ENCODE results near the gene THAP4.

Gene THAP4

GRCh38 chr2:241654551-241654950 is 17.6 kb upstream of the THAP4 start:
- TF ChIP-seq CTCF (IDR thresholded peaks at IDR 0.05; ENCODE audit: low read depth, low read length): no peak
- no peak overlapping the region for H3K4me3 ChIP-seq (replicated peaks in 1 of 2; ENCODE audit: low read depth in 2 of 2, low read length in 2 of 2)
- DNase-seq (ENCODE audit: low read depth in 2 of 2): no peak

- no peak overlapping the region for H3K4me3 ChIP-seq (replicated peaks in 1 of 2; ENCODE audit: low read depth in 2 of 2, low read length in 2 of 2)
- TF ChIP-seq CTCF (IDR thresholded peaks at IDR 0.05; ENCODE audit: low read depth, low read length): no peak
- DNase-seq (ENCODE audit: low read depth in 2 of 2): no peak
Observed at GRCh38 chr2:241653210-241653750, 16.3 kb upstream of the THAP4 start.

- no peak for TF ChIP-seq CTCF (IDR thresholded peaks at IDR 0.05; ENCODE audit: low read depth, low read length)
- no peak overlapping the region for H3K4me3 ChIP-seq (replicated peaks in 1 of 2; ENCODE audit: low read depth in 2 of 2, low read length in 2 of 2)
- DNase-seq (ENCODE audit: low read depth in 2 of 2): no peak
Observed at GRCh38 chr2:241652722-241653121, 15.8 kb upstream of the THAP4 start.

DNA sequence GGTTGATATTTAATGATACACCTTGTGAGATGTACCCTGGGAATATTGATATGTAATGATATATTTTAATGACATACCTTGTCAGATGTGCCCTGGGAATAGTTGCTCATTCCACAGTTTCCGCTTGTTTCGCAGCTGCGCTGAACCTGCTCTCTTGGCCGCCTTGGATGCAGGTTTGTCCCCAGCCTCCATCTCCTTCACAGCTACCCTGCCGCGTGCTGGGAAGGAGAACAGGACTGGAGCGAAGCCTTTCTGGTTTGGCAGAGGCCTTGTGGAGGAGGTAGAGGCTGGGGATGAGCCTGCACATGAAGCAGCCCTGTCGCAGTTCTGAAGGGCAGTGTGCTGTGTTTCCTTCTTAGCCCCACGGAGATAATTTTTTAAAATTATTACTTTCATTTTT is 15.2 kb upstream of the THAP4 start:
- TF ChIP-seq CTCF (IDR thresholded peaks at IDR 0.05; ENCODE audit: low read depth, low read length): no peak
- no peak overlapping the region for H3K4me3 ChIP-seq (replicated peaks in 1 of 2; ENCODE audit: low read depth in 2 of 2, low read length in 2 of 2)
- DNase-seq (ENCODE audit: low read depth in 2 of 2): no peak

- no peak overlapping the region for H3K4me3 ChIP-seq (replicated peaks in 1 of 2; ENCODE audit: low read depth in 2 of 2, low read length in 2 of 2)
- DNase-seq (ENCODE audit: low read depth in 2 of 2): no peak
- no peak for TF ChIP-seq CTCF (IDR thresholded peaks at IDR 0.05; ENCODE audit: low read depth, low read length)
Observed at GRCh38 chr2:241649927-241650326, 13.0 kb upstream of the THAP4 start.

GRCh38 chr2:241649404-241649803 is 12.4 kb upstream of the THAP4 start:
- no peak overlapping the region for H3K4me3 ChIP-seq (replicated peaks in 1 of 2; ENCODE audit: low read depth in 2 of 2, low read length in 2 of 2)
- no peak for TF ChIP-seq CTCF (IDR thresholded peaks at IDR 0.05; ENCODE audit: low read depth, low read length)
- DNase-seq (ENCODE audit: low read depth in 2 of 2): no peak

DNA sequence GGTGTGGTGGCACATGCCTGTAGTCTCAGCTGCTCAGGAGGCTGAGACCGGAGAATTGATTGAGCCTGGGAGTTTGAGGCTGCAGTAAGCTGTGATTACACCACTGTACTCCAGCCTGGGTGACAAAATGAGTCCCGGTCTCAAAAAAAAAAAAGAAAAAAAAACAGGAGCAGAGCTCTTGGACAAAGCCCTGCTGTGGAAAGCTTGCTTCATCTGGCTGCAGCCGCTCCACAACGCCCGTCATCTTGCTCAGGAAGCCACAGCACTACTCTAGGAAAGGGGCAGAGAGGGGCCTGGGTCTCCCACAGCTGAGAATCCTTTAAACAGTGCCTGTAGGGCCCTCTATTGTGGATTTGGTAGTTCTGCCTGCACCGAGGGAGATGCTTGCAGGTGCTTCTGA is 11.5 kb upstream of the THAP4 start:
- TF ChIP-seq CTCF (IDR thresholded peaks at IDR 0.05; ENCODE audit: low read depth, low read length): no peak
- DNase-seq (ENCODE audit: low read depth in 2 of 2): no peak
- H3K4me3 ChIP-seq (replicated peaks in 1 of 2; ENCODE audit: low read depth in 2 of 2, low read length in 2 of 2): no peak overlapping the region
